Hair follicle dermal papilla cell (primary cell): ENCODE data around the gene CEL. TPM values are rescaled to one million over a fixed set of nuclear protein-coding genes. Genes with fewer than 3 reads are reported as not detected.

Source experiments
- small RNA-seq: library from RNA; depleted of rRNA; stranded (forward); fragments of <200 nt; gene quantifications from one replicate; pipeline ENCODE3, GENCODE V24; 2012
- total RNA-seq: library from RNA; depleted of rRNA; stranded (reverse); fragments of >200 nt; gene quantifications from 2 replicates; pipeline ENCODE4 v1.2.3, GENCODE V29; 2012

Gene CEL
- total RNA-seq = under 0.01 TPM in 1 of 2 replicates, not detected in the other

DNA sequence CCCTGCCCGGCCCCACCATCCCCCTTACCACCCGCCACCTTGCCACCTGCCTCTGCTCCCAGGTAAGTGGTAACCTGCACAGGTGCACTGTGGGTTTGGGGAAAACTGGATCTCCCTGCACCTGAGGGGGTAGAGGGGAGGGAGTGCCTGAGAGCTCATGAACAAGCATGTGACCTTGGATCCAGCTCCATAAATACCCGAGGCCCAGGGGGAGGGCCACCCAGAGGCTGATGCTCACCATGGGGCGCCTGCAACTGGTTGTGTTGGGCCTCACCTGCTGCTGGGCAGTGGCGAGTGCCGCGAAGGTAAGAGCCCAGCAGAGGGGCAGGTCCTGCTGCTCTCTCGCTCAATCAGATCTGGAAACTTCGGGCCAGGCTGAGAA lies at the start of gene CEL:
Gene CEL (plus strand): TSS at position 218 of the 382 bp plus-strand sequence. CDS start 22 bp downstream, at position 240.

DNA sequence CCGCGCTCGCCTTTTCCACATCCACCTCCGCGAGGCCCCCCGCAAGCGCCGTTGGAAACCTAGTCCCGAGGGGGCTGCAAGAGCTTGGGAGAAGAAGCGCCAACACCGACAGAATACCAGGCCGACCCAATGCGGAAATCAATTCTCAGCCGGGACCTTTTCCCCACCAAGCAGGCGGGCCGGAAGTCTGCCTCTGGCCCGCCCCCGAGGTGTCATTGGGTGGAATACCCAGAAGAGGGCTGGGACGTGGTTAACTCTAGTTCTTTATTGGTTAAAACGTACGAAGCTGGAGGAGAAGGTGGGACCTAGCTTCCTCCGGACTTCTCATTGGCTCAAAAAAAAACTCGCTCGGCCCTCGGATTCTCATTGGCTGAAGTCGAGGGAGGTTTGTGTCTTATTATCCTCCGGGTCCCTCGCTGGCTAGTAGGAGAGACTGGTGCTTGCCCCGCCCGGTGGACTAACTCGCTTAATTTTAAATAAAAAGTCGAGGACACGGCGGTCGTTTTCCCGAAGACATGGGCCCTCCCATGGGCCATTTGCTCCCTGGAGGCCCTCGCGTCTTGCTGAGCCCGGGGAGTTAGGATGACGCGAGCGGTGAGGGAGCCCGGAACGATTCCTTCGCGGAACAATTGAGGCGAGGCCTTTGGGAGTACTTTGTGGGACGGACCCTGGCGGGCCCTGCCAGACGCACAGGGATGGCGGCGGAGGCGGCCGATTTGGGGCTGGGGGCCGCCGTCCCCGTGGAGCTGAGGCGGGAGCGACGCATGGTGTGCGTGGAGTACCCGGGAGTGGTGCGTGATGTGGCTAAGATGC lies 31.3 kb upstream of the CEL start, which contains the start of gene GTF3C5:
Gene GTF3C5 (plus strand): TSS at position 681 of the 813 bp plus-strand sequence. CDS start 15 bp downstream, at position 696.

Small RNA genes lying within 50 kb of the gene (small RNA-seq; reads per million reads assigned to genes)
- gene MIR6877 = 3.1 reads per million, percentile 63 among the genes with 10 or more reads in this experiment

Other genes with a start within 250 kb of the CEL start
- gene AK8, start 183.7 kb upstream of the CEL start, total RNA-seq = 0.32 and 0.85 TPM in 2 replicates
- 4.4 and 6.7 TPM in 2 replicates for gene SPACA9, start 183.1 kb upstream of the CEL start, total RNA-seq
- gene TSC1, start 117.4 kb upstream of the CEL start, total RNA-seq = 82.5 and 103 TPM in 2 replicates
- gene GFI1B, start 83.3 kb upstream of the CEL start, total RNA-seq = not detected in 2 replicates
- 39.1 and 49.1 TPM in 2 replicates for gene GTF3C5, start 31.0 kb upstream of the CEL start, total RNA-seq
- gene RALGDS, start 59.3 kb downstream of the CEL start, total RNA-seq = 32.0 and 34.5 TPM in 2 replicates
- gene GBGT1, start 101.9 kb downstream of the CEL start, total RNA-seq = 5.8 and 7.2 TPM in 2 replicates
- gene OBP2B, start 147.3 kb downstream of the CEL start, total RNA-seq = not detected in 2 replicates
- not detected in 2 replicates for gene ABO, start 213.2 kb downstream of the CEL start, total RNA-seq